MM.1S (cell line): Measurements from ENCODE around the gene STARD9.

Experiments used
- EZH2 ChIP-seq: fragments of 300-600 bp; sonication (generic); optimal IDR thresholded peaks from 2 replicates; pipeline ENCODE3; 2017; ENCODE audit warnings: low read depth, mild to moderate bottlenecking, antibody characterized with exemption, low read length, mixed read lengths
- TF ChIP-seq, protein P1 (sequence below): fragments of 300-600 bp; sonication (generic); IDR thresholded peaks from 2 replicates; pipeline ENCODE4 v1.5.1; 2016; ENCODE audit warnings: antibody characterized with exemption, low read length, mixed read lengths

DNA sequence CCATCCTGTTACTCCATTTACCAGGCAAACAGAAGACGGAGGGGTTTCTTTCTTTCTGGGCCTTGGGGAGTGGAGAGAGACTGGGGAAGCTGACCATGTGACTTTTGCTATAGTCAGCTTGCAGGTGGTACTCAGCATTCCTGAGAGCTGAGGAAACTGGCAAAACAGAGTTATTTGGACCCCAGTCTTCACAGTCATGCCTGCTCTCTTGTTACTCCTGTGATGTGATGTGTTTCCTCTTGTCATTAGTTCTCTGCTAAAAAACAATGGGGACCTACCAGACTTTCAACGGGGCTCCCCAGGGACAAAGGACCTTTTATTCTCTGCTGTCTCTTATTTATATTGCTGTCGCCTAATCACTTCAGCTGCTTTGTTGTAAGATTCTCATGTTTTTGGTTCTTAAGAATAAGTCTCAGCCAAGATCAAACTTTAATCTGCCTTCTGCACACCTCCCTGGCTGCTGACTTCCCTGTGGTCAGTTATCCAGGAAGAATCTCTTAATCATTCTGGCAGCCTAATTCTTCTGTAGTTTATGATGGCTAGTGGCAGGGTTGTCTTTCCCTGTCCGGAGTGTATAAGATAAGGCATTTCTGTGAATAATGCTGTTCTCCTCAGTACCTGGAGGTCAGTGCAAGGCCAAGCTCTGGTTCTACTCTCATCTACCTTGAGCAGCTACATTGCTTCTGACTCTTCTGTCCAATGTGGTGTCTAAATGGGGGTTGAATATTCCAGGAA is 8.8 kb downstream of the STARD9 start:
- TF ChIP-seq, protein P1, sequence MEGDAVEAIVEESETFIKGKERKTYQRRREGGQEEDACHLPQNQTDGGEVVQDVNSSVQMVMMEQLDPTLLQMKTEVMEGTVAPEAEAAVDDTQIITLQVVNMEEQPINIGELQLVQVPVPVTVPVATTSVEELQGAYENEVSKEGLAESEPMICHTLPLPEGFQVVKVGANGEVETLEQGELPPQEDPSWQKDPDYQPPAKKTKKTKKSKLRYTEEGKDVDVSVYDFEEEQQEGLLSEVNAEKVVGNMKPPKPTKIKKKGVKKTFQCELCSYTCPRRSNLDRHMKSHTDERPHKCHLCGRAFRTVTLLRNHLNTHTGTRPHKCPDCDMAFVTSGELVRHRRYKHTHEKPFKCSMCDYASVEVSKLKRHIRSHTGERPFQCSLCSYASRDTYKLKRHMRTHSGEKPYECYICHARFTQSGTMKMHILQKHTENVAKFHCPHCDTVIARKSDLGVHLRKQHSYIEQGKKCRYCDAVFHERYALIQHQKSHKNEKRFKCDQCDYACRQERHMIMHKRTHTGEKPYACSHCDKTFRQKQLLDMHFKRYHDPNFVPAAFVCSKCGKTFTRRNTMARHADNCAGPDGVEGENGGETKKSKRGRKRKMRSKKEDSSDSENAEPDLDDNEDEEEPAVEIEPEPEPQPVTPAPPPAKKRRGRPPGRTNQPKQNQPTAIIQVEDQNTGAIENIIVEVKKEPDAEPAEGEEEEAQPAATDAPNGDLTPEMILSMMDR: no peak
- TF ChIP-seq EZH2: no peak
